Inflammatory macrophage treated with lipopolysaccharide for 1 hour (primary cell): ENCODE data around the gene CRIP1.

Experiments
- DNase-seq, 2 donors: peaks; one replicate each; pipeline ENCODE4 v3.0.0-alpha.2; 2020 to 2022

The CRIP1 gene

DNA sequence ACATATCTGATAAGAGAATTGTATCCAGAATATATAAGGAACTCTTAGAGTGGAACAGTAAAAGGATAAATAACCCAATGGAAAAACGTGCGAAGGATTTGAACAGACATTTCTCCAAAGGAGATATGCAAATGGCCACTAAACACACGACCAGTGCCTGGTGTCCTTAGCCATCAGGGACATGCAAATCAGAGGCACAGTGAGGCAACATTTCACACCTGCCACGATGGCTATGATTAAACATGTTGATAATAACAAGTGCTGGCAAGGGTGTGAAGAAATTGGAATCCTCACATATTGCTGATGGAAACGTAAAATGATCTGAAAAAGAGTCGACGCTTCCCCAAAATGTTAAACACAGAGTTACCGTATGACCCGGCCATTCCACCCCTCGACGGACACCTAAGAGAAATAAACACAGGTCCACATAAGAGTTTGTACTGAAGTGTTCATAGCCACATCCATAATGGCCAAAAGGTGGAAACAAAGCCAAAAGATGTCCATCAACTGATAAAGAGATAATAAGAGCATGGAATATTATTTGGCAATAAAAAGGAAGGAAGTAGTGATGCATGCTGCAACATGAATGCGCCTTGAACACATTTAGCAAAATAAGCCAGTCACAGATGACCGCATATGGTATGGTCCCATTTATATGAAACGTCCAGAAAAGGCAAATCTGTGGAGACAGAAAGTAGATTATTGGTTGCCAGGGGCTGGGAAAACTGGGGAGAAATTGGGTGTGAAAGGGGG is 33.4 kb downstream of the CRIP1 start:
- no peak for DNase-seq

DNA sequence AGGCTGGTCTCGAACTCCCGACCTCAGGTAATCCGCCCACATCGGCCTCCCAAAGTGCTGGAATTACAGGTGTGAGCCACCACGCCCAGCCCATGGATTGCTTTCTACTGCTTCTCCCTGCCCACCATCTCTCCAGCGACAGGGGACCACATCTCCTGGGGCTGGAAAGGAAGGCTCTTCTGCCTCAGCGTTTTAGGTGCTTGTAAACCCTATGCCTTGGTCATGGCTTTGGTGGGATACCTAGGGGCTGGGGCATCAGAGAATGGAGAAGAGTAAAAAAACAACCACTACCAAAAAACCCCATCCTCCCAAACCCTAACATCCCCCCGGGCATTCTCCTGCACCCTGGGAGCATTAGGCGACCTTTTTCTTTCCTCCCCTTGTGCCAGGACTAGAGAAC is 38.6 kb downstream of the CRIP1 start:
- DNase-seq, result no peak

DNA sequence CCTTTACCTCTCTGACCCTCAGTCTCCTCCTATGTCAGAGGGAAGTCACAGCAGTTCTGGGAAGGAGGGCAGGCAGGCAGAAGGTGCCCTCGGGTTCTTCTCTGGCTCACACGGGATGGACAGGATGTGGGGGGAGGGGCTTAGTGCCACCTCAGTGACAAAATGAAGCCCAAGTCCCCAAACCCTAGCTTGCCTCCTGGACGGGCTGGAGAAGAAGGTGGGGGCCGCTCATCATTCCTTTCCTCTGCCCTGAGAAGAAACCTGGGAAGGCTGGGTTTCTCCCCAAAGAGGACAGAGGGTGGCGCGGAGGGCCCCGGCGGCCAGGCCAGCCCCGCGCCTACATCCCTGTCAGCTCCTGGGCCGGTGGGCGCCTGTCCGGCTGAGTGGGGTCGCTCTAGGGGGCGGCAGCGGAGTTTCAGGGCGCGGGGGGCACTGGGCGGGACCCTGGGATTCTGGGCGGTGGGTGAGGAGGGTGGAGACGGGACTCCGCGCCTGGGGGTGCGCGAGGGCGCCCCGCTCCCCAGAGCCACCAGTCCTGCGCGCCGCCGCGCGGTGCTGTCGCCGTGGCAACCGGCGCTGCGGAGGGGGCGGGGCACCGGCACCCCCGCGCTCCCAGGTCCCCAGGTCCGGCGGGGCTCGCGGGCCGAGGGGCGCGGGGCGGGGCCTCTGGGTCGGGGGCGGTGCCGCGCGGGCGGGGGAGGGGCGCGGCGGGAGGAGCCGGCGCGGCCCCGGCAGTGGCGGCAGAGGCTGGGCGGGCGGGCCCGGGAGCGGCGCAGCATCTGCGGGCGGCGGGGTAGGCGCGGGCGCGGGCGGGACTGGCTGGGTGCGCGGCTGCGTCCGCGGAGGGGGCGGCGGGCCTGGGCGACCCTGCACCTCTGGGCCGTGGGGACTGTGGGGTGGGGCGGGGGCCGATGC is 39.4 kb downstream of the CRIP1 start, which contains the start of gene TMEM121:
TMEM121 (plus strand) TSS at position 723 of the 915 bp plus-strand sequence. CDS start 2,252 bp downstream, outside the sequence.
- DNase-seq, result no peak

DNA sequence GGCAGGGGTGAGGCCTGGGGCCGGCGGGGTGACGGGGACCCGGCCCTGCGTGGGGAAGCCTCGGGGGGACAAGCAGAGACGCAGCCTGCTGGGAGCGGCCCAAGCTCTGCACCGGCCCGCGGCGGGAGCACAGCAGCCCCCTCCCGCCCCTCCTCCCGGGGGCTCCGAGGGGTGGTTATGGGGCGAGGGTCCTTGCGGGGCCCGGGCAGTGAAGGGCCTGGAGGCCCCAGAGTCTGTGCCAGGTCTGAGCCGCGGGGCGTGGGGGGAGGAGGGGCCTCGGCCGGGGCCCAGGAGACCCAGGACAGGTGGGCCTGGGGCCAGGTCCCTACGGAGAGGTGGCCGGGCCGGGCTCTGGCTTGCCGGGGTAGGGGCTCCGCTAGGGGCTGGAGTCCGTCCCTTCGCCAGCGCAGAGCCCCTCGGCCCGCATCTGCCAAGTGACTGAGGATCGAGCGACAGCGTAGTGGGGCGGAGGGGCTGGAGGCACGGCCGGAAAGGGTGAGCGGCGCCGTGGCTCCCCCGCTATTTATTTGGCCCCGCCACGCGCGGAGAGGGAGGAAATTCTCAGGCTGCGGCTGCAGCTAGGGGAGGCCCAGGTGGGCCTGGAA is 40.2 kb downstream of the CRIP1 start:
- DNase-seq, result no peak

DNA sequence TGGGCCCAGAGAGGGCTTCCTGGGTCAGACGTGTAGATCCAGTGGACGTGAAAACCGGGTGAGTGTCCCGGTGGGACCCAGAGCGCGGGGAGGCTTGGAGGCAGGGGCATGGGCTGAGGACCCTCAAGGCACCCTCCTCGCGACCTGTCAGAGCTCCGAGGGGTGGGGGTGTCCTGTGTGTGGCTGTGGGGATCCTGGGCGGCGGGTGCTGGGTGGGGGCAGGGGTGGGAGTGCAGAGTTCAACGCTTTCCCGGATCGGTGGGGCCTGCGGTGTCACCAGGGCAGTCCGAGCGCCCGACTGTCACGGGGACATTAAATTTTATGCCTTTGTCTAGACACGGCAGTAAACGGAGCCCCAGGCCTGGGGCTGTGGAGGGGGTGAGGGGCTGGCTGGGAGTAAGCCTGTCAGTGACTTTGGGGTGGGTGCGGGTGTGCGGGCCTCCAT is 40.7 kb downstream of the CRIP1 start:
- DNase-seq, result no peak

DNA sequence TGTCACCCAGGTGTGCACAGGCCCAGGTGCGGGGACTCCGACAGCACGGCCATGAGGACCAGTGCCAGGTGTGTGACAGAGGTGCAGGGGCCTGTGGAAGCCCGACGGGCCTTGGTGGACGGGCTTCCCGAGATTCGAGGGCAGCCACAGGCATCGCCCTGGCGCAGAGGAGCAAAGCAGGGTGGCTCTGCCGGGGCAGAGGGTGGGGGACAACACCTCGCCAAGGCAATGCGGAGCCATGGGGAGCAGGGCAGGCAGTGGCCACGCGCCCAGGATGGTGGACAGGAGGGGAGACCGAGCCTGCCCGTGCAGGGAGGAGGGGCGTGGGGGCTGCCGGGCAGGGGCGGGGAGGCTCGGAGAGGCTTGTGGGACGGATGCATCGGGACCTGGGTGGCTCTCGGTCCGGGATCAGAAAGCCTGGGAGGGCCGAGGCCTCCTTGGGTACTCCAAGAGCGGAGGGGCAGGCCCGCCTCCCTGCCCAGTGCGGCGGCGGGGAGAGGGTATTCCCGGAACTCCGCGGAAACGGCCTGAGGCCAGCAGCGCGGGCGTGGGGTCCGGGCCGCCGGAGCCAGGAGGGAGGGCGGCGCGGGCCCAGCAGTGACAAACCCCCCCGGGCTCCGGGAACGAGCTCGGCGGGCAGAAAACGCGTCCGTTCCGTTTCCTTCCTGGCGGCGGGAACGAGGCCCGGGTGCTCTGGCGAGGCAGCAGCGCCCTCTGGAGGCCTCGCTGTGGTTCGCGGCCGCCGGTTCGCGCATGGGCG is 41.3 kb downstream of the CRIP1 start:
- peak; percentile 41 to 70 for DNase-seq

DNA sequence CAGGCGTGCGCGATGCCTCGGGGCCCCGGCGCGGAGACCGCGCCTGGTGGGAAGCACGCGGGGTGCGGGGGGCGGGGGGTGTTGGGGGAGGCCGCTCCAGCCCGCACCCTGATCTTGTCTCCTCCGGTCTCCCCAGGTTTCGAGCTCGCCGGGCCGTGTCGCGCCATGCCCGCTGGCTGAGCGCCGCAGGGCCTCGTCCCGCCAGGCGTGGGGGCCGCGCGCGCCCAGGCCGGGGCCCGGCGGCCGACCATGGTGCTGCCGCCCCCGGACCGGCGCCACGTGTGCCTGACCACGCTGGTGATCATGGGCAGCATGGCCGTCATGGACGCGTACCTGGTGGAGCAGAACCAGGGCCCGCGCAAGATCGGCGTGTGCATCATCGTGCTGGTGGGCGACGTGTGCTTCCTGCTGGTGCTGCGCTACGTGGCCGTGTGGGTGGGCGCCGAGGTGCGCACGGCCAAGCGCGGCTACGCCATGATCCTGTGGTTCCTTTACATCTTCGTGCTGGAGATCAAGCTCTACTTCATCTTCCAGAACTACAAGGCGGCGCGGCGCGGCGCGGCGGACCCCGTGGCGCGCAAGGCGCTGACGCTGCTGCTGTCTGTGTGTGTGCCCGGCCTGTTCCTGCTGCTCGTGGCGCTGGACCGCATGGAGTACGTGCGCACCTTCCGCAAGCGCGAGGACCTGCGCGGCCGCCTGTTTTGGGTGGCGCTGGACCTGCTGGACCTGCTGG is 42.1 kb downstream of the CRIP1 start:
- DNase-seq, result no peak

DNA sequence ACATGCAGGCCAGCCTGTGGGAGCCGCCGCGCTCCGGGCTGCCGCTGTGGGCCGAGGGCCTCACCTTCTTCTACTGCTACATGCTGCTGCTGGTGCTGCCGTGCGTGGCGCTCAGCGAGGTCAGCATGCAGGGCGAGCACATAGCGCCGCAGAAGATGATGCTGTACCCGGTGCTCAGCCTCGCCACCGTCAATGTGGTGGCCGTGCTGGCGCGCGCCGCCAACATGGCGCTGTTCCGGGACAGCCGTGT is 42.6 kb downstream of the CRIP1 start:
- no peak for DNase-seq

DNA sequence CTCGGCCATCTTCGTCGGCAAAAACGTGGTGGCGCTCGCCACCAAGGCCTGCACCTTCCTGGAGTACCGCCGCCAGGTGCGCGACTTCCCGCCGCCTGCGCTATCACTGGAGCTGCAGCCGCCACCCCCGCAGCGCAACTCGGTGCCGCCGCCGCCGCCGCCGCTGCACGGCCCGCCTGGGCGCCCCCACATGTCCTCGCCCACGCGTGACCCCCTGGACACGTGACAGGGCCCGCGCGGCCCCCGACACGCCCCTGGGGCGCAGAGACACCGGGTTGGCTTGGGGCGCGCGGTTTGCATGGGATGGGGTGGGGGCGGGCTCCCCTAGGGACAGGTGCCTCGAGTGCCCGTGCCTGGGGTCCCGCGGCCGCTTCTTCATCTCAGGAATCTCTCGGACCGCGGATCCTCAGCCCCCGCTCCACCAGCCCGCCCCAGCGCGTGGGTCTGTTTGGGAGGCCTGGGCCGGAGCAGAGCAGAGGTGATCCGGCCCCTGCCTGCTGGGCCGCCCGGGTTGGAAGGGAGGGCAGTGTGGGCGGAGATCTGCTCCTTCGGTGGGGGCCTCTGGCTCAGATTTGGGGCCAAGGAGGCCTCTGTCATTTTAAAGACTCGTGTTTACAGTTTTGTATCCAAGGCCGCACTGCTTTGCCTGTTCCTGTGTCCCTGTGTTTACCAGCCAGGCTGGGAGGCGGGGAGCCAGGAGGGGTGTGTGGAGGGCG is 43.0 kb downstream of the CRIP1 start:
- no peak for DNase-seq

DNA sequence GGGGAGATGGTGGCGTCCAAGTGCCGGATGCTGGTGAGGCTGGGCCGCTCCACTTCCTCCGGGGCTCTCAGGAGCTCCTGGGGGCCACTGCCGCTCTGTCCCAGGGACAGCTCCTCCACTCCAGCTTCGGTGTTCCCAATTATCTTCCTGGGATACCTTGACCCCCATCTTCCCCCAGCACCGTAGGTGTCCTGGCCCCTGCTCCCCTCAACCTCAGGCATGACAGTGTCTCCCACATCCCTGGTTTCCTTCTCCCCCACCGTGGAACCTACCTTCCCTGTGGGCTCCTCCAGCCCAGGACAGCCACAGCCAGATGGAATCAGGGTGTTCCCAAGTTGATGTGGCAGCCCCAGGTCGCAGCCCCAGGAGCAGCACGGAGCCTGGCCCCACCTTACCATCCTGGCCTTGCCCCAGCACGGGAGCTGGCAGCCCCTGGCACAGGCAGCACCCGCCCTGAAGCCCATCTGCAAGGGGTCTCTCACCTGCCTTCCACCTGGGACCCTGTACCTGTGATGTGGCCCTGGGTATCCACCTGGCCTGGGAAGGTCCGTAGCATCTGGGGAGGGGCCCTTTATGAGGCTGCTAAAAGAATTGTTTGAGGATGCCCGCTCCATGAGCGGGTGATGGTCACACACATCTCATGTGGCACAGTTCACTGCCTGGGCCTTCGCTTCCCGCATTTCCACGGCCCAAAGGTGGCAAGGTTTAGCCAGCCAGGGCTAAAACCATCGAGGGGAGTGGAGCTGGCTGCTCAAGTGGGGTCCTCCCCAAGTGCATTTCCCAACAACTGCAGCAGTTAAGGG is 43.8 kb downstream of the CRIP1 start:
- no peak for DNase-seq

DNA sequence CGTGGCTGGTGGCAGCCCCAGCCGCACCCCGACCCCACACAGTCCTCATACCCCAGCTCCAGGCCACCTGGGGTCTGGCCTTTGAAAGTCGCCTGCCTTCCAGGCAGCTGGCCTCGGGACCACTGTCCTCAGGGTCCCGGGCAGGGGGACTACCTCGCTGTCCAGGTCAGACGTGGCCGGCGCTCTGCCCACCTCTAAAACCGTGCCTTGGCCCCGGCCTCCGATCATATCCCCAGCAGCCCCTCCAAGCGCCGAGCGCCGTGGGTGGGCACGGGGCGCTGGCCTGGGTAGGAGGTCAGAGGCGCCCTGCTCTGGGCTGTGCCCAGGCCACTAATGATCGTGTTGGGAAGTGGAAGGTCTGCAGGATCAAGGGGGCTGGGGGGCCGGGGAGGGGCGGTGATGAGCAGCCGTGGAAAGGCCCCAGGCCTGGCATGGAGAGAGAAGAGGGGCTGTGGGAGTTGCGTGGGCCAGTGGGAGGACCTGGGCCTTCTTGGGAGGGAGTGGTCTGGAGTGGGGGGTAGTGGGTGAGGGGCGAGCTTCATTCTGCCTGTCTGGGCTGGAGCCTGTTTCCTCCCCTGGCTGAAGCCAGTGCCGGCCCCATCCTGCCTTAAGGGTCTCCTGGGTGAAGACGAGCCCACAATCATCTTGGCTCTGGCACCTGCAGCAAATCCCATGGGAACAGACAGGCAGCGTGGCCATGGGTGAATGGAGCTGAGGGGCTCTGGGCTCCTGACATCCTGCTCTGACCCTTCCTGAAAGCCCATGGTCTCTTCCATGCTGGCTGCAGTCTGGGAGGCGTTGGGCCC is 44.6 kb downstream of the CRIP1 start:
- no peak for DNase-seq

DNA sequence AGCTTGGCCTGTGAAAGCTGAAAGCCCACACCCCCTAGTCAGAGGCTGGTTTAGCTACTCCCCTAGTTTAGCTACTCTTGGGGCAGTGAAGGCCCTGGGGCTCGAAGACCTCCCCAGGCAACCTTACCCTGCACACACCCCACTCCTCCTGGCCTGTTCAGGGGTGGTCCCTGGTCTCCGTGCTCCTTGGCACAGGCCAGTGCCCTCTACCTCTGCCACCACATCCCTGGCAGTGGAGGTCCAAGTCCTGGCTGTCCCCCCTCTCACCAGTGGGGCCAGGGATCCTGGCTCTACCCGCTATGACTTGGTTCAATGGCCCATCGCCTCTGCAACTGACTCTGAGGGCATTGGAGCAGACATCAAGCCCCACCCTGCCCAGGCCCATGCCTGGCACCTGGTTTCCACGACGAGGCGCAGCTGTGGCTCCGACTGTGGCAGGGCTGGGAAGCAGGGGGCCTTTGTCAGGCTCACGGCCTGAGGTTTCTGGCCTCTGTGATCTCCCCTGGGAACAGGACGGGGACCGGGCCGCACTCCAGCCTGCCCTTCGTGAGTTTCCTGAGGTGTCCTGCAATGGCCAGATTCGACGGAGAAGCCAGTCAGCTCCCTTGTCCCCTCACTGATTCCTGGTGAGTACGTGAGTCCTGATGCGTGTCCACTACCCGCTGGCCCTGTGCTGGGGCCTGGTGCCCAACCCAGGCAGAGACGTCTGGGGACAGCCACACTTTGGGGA is 45.4 kb downstream of the CRIP1 start:
- no peak for DNase-seq

DNA sequence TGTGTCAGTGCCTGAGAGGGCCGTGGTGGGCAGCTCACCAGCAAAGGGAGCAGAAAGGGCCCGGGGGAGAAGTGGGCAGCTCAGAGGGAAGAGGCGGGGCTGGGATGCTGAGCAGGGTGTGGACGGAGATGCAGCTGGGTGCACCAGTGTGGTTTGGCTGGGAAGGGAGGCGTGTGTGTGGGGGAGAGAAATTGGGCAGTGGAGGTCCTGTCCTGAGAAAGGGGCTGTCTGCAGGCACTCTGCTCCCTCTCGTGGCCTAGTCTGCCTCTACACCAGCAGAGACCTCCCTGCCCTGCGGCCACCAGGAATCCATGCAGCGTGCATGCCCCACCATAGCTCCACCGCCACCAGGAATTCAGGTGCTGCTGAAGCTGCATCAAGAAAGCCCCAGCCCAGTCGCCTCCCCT is 46.1 kb downstream of the CRIP1 start:
- no peak for DNase-seq

DNA sequence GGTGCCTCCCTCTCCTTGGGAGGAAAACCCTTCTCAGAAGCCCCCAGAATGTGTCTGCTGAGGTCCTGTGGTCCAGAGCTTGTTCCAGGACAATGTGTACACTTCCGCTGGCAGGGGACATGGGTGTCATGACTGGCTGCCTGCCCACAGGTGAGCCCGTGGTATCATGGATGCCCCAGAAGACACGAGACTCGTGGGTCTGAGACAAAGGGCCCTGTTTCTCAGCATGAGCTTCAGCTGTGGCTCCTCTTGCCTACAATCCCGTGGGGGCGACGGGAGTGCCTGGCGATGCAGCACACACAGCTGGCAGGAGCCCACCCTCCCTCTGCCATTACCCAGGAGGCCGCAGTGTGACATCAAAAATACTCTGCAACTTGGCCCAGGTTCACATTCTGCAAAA is 46.7 kb downstream of the CRIP1 start:
- no peak for DNase-seq

DNA sequence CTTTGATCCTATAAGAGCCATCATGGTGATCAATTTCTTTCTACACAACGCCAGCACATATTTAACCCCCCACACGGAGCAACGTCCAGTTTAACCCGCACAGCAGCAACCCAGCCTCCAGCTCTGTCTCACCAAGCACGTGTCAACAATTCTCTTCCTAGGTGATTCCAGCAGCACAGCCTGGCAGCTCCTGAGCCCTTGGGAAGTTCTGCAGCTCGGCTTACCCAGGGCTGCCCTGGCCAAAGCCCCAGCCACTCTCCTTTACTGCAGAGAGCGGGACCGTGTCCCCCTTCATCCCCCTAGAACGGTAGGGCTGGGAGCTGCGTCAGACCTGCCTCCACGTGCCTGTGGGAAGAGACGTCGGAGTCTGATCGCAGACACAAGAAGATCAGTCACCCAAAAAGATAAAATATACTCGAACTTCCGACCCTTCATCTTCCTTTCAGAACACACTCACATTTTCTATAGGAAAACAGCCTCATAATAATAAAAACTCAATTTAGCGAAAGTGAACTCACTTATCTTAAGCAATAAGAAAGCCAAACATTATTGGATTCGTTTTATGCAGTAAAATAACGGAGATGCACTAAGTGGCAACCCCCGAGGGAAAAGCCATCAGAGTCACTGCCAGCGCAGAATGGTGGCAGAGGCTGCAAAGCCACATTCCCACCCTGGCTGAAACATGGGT is 47.3 kb downstream of the CRIP1 start:
- DNase-seq, result no peak

DNA sequence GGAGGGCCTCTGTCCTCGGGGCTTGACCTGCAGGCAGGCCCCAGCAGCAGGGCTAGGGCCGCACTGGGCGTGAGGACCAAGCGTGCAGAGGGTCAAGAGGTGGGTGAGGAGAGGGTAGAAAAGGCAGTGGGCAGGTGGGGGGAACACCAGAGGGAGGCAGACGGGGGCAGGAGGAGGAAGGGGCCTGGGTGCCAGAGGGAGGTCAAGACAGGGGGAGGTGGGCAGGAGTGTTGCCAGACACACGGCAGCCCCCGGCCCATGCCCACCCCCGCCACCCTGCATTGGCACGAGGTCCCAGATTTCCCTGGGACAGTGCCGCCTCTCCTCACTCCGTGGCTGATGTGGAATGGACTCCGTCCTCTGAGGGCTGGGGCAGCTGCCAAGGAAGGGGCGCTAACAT is 47.9 kb downstream of the CRIP1 start:
- no peak for DNase-seq

DNA sequence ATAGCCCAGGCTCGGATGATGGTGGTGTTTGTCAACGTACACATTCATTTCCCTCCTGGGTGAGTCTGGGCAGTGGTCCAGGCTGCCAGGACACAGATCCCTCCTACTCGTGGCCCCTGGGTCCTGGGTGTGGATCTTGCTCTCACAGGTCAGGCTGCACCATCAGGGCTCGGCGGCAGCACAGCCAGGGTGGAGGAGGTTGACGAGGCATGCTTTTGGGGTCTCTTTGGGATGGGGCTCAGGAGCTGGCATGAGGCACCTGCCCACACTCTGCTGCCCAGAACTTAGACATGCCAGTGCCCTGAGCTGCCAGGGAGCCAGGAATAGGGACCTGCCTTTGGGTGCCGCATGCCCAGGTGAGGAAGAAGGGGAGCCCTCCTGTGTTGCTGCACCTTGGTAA is 49.4 kb downstream of the CRIP1 start:
- DNase-seq, result no peak
